Stimulated activated CD4-positive, alpha-beta T cell treated with anti-CD3 and anti-CD28 coated beads, Interleukin-15, amount 100 ng/mL, for 24 hours (primary cell): ENCODE results near the gene HPSE2.
A peak's percentile ranks its signal among the peaks of the same experiment; 100 is the strongest.

Experiments used
- DNase-seq: peaks from one replicate; pipeline ENCODE4 v3.0.0-alpha.2; 2020

HPSE2 gene

DNA sequence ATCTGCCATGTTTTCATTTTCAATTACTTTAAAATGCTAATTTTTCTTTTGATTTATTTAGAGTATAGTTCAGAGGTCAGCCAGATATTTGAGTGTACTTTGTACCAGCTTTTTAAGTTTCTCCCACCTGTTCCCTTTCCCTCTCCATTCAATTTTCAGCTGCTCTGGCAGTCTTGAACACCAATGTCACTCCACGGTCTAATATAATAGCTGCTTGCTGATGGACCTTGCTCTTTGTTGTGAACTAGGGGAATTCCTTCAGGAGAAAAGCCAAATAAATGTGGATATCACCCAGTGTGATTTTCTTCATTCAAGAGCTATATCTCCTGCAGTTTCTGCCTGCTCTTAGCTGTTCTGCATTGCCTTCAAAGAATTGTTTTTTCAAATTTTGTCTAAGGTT lies 785.0 kb downstream of the HPSE2 start:
- DNase-seq: no peak

DNA sequence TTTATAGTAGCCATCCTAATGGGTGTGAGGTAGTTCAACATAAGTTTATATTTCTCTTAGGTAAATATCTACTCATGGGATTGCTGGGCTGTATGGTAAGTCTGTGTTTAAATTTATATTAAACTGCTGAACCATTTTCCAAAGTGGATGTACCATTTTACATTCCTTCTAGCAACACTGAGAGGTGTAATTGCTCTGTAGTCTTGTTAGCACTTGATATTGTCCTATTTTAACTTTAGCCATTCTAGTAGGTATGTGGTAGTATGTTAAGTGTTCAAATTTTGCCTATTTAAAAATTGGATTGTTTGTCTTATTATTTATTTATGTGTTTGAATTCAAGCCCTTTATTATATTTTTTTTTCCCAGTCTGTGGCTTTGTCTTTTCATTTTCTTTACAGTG lies 786.4 kb downstream of the HPSE2 start:
- no peak for DNase-seq

DNA sequence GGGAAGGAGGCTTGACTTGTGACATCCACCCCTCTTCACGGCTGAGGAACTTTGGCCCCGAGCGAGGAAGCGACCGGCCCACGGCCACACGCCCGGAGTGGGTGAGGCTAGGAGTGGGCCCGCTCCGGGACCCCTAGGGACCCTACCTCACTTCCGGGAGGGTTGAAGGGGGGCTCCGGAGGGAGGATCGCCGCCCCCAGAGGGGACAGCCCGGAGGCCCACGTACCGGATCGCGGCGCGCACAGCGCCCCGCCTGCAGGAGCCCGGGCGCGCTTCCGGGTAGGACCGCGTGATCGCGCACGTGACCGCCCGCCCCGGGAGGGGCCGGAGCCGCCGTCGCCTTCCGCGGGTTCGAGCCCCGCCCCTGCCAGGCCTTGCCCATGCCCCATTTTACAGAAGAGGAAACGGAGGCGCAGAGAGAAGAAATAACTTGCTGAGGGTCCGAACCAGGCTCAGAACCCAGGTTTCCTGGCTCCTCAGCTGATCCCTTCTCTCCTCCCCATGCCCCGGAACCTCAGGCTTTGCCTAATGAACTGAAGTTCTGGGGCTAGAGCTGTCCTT lies 788.9 kb downstream of the HPSE2 start, which contains the start of gene HPS1:
Gene HPS1, minus strand, starts transcription at position 275 of the 561 bp plus-strand sequence. CDS start 3,695 bp downstream, outside the sequence.
- DNase-seq: peak; percentile 90

DNA sequence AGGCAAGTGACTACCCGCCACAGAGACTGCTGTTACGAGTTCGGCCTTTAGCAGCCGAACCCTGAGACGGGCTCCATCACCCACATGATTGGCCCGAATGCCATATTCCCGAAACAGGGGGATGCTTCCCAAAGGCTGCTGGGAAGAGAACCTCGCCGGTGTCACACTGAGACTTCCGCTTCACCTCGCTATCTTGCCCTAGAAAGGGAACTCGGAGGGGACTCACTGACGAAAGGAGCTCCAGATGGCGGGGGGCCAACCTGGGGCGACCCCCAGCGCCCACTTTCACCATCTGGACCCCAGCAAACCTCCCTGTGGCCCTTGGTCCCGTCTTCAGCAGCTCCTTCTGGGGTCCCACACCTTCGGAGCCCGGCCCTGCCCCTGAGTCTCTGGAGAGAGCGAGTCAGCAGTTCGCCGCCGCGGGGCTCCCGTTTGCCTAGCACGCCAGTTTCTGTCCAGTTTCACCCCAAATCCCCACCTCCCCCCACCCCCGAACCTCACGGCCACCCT lies 789.4 kb downstream of the HPSE2 start:
- DNase-seq: peak; percentile 56

DNA sequence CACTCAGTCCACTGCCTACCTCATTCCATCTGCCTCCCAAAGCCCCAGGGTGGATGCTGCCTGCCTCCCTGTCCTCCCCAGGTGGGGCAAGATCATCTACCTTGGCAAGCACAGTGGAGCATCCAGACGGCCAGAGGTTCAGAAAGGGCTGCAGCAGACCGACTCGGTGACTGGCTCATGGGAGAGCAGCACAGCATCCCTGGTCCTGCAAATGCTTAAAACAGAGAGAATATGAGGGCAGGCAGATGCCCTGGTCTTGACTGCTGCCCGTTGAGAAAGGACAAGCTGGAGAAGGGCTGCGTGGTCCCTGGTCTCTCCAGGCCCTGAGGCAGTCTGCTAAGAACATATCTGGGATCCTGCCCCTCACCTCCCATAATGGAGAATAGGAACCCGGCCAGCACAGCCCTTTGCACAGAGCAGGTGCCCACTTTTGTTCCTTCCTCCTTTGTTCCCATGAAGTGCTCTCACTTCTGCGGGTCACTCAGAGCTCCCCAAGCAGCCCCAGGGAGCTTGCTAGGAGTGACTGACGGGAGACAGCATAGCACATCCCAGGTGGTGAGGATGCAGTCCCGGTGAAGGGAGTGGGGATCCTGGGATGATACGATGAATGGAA lies 790.3 kb downstream of the HPSE2 start:
- no peak for DNase-seq

DNA sequence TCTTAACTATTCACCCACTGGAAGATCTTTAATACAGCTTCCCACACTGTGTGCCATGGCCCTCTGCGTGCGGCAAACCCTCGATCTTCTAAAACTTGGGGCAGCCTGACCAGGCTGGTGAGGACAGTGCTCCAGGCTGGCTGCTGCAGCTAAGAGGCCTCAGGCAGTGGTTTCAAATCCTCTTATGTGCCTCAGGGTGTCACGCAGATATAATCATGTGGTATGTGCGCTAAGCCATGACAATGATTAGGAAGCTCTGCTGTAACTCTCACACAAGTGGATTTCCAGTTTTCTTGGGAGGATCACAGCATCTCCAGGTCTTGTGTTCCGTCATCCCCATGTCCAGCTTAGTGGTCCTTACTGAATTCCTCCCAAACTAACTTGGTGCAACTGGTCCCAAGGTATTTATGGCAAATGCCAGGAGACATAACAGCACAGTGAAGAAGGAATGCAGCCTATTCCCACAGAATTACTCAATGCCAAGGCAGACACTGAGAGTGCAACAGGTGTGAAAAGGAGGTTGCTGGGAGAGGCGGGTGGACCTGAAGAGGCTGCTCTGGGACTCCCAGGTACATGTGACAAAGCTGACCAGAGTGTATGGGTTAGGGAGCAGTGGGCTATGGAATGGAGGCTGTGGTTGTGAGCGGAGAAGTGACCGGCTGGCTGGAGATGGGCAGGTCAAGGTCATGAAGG lies 791.2 kb downstream of the HPSE2 start:
- no peak for DNase-seq

DNA sequence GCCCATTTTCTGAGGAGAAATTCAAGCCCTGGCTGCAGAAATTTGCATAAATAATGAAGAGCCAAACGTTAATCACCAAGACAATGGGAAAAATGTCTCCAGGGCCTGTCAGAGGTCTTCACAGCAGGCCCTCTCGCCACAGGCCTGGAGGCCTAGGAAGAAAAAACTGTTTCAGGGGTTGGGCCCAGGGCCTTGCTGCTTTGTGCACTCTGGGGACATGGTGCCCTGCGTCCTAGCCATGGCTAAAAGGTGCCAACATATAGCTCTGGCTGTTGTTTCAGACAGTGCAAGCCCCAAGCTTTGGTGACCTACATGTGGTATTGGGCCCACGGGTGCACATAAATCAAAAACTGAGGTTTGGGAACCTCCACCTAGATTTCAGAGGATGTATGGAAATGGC lies 796.9 kb downstream of the HPSE2 start:
- no peak for DNase-seq

DNA sequence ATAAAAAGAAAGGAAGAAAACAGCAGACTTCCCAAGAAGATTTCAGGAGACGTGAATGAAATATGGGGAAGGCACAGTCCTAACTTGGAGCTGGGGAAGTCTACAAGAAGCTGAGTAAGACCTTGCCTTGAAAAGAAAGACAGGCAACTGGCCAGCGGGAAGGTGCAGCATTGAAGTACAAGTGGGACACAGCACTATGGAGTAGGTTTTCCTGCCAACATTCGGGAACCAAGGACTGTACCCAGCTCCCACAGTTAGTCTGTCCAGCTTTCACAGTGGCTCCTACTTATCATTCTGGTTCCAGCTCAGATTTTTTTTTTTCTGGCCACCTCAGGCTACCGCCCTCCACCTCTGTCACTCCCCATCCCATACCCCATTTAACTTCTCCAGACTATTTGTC lies 798.9 kb downstream of the HPSE2 start:
- DNase-seq: no peak

DNA sequence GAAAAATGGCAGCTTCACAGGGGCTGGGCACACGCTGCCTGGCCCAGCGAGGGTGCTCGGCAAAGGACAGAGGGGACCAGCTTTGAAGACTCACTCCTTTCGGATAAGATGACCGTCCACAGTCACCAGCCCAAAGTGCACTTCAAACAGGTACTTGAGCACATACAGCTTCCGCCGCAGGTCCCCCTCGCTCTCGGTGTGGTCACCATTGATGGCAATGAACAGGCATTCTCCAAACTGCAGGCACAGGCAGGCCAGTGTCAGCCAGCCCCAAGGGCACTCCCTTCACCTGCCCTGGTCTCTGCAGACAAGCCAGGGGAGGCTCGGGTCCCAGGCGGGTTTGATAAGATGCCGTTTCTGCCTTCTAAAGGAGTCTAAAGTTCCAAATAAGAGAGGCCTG lies 800.5 kb downstream of the HPSE2 start:
- no peak for DNase-seq

DNA sequence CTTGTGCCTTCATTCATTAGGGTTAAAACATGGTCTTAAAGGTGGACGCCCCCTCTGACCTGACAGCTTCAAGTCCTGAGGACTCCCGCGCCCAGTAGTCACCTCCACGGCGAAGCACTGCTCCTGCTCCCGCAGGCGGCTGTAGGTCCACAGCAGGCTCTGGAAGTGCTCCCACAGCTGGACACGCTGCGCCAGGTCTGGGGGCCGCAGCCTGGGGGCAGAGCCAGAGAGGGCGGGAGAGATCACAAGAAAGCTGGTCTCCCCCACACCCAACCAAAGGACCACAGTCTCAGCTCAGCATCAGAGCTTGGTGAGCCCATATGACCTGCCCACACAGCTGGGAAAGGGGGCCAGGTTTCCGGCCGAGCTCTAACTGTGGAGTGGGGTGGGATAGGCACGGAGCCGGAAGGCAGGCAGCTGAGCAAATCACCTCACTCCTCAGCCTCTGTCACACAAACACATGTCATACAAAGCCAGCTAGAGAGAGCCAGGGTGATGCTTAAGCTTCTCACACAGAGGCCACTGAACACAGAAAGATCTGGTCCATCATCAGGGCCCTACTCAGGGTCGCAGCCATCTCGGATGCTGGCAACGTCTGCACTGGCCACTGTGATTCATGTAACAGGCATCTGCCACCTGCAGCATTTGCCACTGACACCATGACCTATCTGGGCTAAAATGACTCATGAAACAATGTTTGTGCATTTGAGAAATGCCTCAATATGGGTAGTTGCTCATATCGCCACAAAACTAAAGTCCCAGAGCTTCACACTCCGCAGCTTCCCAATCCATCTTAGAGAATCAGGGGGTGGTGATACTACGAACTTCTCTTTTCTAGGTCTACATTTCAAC lies 801.5 kb downstream of the HPSE2 start:
- DNase-seq: no peak

DNA sequence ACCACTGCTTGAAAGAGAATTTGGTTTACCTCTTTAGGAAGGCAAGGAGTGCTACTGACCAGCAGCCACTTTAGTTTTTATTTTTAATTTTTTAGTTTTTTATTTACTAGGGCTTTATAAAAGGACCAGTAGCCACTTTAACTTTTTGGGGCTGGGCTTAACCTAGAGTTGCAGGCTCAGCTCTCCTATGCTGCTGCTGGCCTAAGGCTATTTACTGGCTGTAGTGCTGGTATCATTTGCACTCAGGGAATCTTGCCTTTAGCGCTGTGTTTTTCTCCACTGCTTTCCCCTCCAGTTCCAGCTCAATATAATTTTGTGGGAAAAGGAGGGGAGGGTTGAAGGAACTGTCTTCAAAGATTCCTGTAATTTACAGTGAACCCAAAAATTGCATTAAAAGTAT lies 802.3 kb downstream of the HPSE2 start:
- DNase-seq: no peak

DNA sequence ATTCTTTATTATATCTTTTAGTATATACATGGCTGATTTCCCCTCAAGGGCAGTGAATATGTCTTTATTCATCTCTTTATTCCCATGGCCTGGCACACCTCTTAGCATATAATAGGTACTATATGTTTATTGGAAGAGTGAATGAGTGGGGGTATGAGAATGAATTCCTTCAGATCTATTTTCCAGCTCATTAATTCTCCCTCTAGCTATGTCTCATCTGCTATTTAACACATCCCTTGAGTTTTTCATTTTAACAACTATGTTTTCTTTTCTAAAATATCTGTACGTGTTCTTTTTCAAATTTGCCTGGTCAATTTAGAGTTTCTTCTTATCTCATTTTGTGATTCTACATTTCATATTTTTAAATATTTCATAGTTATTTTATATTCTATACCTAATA lies 803.3 kb downstream of the HPSE2 start:
- DNase-seq: no peak

DNA sequence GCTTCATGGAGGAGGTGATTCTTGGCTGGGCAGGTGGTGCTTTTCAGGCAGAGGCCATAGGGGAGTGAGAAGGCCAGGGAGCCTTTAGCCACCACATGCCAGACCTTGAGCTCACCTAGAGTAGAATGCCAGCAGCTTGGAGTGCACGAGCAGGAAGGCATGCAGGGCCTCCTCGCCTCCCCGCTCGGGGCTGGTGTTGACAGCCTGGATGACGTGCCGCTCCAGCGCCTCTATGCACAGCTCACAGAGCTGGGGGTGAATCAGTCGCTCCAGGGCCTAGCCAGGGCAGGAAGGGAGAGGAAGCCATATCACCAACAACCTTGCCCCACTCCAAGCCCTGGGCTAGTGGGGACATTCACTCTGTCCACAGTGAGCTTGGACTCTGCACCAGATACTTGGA lies 804.6 kb downstream of the HPSE2 start:
- DNase-seq: no peak

DNA sequence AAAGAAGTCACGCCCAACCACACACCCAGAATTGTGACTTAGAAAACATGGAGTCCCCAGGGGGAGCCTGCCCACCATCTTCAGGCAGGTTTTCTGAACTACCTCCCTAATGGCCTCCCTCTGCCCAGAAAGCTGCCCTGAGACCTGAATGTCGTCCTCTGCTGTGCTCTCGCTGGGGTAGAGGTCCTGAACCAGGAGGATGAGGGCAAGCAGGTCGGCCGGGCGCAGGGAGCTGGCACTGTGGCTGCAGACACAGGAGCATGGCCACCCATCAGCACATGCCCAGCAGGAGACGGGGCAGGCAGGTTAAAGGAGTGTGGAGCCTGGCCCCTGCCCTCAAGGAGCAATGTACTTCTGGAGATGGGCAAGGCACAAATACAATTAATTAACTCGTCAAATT lies 805.2 kb downstream of the HPSE2 start:
- no peak for DNase-seq

DNA sequence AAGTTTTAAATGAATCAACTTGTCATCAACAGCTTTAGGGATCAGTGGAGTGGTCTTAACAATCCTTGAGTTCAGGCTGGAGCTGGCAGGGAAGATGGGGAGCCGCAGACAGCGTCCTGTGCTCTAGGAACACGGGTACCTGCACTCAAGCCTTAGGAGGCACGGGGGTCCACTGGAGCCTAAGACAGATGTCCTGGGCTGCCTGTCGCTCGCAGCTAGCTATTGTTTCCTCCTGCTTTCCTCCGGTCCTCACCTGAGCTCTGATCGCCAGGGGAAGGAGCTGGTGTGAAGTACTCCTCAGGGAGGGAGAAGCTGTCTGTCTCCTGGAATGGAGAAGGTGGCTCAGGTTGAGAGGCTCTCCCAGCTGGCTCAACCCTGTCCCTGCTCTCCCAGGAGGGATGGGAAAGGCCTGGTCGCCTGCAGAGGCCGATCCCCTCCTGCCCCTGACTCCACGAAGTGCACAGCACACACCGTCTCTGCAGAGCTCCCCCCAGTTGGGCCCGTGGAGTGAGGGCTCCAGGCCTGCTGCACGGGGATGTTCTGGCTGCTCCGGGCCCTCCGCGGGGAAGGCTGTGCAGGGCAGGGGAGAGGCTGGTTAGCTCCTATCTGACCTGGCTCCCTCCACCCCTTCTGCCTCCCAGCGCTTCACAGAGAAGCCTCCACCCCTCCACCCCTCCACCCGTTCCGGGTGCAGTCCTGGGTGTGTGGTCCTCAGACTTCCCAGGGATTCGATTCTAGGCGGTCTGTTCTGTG lies 806.2 kb downstream of the HPSE2 start:
- no peak for DNase-seq

DNA sequence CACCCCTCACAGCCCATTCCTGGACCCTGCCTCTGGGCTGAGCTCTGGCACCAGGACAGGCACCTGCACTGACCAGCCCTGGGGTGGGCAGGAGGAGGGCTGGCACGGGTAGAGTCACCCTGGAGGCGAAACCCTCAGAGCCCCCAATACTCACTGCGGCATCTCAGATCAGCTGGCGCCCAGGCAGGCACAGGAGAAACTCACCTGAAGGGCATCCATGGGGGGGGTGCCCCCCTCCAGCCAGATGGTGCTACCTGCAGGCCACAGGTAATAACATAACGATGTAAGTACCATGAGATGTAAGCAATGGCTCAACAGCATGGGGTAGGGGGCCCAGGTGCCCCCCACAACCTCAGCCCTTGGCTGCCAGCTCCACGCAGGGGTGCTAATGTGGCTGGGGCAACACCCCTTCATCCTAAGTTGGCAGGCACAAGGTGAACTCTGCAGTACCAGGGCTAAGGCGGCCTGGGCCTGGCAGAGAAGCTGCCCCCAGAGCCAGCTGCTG lies 808.6 kb downstream of the HPSE2 start:
- no peak for DNase-seq

DNA sequence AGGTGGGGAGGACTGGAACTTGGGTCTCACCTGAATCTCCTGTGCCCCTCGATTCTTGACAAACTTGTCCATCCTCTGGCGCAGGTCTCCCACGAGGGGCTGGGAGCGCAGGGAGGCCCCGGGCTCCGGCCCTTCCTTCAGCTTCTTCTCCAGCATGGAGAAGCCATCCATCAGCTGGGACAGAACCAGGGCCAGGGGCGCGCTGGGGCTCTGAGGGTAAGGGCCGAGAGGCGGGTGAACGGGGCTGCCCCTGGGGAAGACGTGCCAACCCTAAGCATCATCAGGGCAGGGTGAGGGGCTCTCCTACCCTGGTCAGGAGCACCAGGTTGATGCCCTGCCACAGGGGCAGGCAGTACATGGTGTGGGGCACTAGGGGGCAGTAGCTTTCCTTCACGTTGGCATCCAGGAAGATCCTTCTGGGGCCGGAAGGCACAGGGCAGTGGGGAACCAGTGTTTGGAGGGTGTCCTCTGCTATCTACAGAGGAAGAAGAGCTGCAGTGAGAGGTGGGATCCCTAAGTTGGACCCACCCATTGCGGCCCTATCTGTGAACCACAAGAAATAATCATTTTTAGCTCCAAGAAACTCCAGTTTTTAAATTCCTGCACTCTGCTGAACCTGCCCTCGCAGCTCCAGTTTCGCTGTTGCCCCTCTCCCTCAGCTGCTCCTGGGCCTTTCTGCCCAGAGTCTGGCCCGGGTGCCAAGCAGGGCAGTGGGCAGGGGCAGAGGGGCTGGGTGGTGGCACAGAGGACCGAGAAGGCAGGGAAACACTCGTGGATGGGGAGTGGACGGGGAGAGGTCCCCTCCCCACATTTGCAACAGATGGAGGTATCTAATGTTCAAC lies 809.9 kb downstream of the HPSE2 start:
- peak; percentile 60 for DNase-seq

DNA sequence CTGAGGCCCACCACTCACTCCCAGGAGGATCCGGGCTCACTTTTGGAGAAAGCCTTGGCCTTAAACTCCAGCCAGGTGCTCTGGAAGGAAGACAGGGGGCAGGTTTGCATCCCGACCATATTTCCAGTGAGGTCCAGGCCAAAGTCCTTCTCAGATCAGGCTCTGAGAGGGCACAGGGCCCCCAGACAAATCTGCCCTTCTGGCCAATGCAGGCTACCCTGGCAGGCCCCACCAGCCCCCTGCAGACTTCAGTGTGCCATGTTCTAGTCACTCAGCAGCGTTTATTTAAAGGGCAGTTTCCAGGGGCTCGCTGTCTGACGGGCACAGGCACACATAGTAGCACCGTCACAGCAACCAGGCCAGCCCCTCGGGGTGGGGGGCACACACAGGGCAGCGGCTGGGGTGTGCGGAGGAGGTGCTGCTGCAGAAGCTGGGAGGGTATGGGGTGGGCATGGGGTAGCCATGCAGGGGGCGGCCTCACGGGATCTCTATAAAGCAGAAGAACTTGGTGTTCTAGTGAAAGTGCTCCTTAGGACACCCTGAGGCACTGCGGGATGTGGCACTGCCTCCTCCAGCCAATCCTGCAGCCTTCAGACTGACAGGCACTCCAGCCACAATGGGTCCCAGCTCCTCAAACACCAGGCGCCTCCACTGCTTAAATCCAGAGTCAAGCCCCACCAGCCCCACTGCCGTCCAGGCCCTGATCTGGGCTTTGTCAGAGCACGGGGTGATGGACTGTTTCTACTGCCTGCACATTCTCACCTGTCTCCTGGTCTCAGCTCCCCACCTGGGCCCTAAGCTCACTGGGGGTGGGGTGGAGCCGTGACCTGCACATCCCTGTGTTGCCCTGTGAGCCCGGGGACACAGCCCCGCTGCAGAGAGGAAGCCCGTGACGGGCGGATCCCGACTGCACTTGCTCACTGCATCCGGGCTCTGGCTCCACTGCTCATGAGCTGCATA lies 811.1 kb downstream of the HPSE2 start:
- no peak for DNase-seq

DNA sequence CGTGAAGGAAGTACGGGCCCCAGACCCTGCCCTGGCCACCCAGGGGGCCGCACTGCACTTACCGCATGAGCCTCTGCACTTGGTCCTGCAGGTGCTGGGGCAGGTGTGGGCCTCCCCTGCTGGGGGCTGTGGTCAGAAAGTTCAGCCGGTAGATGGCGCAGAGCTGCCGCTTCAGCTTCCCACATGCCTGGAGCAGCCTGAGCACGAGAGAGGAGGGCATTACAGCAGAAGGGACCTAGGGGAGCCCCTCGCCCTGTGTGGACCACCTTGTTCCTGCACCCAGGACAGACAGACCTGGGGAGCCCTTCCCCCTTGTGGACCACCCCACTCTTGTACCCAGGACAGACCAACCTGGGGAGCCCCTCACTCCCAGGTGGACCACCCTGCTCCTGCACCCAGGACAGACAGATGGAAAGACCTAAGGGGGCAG lies 811.9 kb downstream of the HPSE2 start:
- no peak for DNase-seq

DNA sequence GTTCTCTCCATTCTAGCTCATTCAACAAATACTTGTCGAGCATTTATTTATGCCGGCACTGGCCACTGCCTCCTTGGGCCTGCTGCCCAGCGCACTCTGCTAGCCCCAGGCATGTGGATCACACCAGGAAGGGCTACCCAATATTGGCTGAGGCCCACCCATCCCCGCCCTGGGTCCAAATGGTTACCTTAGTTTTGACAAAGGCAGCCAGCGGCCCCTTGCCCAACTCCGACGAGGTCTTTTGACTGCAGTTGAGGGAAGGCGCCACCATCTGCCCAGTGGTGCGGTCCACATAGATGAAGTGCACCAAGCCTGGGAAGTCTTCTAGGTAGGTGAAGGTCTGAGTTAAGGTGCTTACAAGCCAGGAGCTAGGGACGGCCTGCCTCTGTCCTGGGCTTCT lies 813.5 kb downstream of the HPSE2 start:
- DNase-seq: no peak
